Lung (tissue), 12 donors: ENCODE data around the gene TCF19. TPM values are rescaled to one million over a fixed set of nuclear protein-coding genes. Genes with fewer than 3 reads are reported as not detected.

Experiments used
- ATAC-seq: fragments of 200-7000 bp; cut with Tn5 transposase; one replicate; pipeline ENCODE4 v1.9.1; 2020; ENCODE audit warnings: moderate number of reproducible peaks; ENCODE audit not compliant: insufficient read depth, low FRiP score
- DNase-seq, 3 donors: peaks; one replicate each; pipeline ENCODE4 v3.0.0-alpha.2; 2013 to 2017
- H3K27ac ChIP-seq, 2 donors: one replicate each; pipeline ENCODE4 v1.5.1; 2013; ENCODE audit warnings: mild to moderate bottlenecking in 2 of 2, moderate library complexity in 2 of 2, control low read depth in 1 of 2, inconsistent platforms in 1 of 2, low read depth in 1 of 2, low read length in 1 of 2
- H3K27me3 ChIP-seq, 3 donors: one replicate each; pipeline ENCODE4 v1.5.1; 2013; ENCODE audit warnings: low read length in 2 of 3; ENCODE audit not compliant: control insufficient read depth in 3 of 3, insufficient read depth in 3 of 3
- H3K36me3 ChIP-seq, 4 donors: one replicate each; pipeline ENCODE4 v1.5.1; 2013; ENCODE audit warnings: low read length in 4 of 4, mild to moderate bottlenecking in 1 of 4, moderate library complexity in 1 of 4; ENCODE audit not compliant: control insufficient read depth in 4 of 4, insufficient read depth in 4 of 4
- H3K4me1 ChIP-seq, 5 donors: one replicate each; pipeline ENCODE4 v1.5.1; 2013; ENCODE audit warnings: low read length in 5 of 5, mild to moderate bottlenecking in 2 of 5, moderate library complexity in 1 of 5; ENCODE audit not compliant: control insufficient read depth in 5 of 5, insufficient read depth in 5 of 5
- H3K4me3 ChIP-seq: one replicate; pipeline ENCODE4 v1.5.1; 2013; ENCODE audit warnings: mild to moderate bottlenecking, control low read depth, moderate library complexity
- H3K9ac ChIP-seq, 2 donors: one replicate each; pipeline ENCODE4 v1.5.1; 2013; ENCODE audit warnings: low read length in 2 of 2, control low read depth in 1 of 2; ENCODE audit not compliant: insufficient read depth in 1 of 2
- H3K9me3 ChIP-seq, 4 donors: one replicate each; pipeline ENCODE4 v1.5.1; 2013; ENCODE audit warnings: low read length in 3 of 4, mild to moderate bottlenecking in 1 of 4, moderate library complexity in 1 of 4; ENCODE audit not compliant: control insufficient read depth in 4 of 4, insufficient read depth in 3 of 4
- WGBS, 2 donors: extraction: QIAGEN DNeasy Blood & Tissue Kit; methylation state at CpG; one replicate each; pipeline ENCODE4 v1.1.7; 2013; 5-methylcytosine and 5-hydroxymethylcytosine counted together
- polyA plus RNA-seq, 2 donors: library from polyadenylated mRNA; stranded (reverse); fragments of 200-250 nt; gene quantifications; one replicate each; pipeline ENCODE4 v1.2.1, GENCODE V29; 2013
- total RNA-seq, 2 donors: library from RNA; depleted of rRNA in 1 of 2; stranded (reverse); fragments of >200 nt in 1 of 2; gene quantifications; one replicate each; pipeline ENCODE4 v1.2.1, GENCODE V29; 2014 to 2021
- TF ChIP-seq, protein P1 (sequence below): IDR thresholded peaks from 2 replicates; pipeline ENCODE4 v1.5.1; 2012; ENCODE audit warnings: mild to moderate bottlenecking; ENCODE audit errors: control extremely low read depth, extremely low read depth
- donor health status: control.
- donor health status: control.
- donor health status: Bipolar disorder and iron deficiency.
- donor health status: healthy.
- donor health status: DM: yes; HTN: yes; CAD: no.

The TCF19 gene
- total and polyA plus RNA-seq, 4 donors, result 4.1 to 9.4 (median 5.1) TPM

DNA sequence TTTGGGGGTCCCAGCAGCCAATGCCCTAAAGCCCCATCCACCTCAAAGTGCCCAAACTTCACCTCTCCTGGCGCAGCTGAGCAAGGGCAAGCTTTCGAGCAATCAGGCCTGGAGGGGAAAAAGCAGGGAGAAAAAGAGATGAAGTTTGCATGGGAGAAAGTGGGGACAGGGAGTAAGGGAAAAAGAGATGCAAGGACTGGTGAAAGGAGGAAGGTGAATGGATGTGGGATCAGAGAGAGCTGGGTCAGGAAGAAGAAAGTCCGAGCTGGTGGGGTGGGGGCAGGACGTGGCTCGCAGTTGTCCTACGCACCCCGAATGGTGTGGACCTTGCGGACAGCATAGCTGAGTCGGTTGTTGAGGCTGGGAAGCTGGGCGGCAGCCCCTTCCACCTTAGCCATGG, 13.0 kb upstream of the TCF19 start:
- TF ChIP-seq, protein P1, sequence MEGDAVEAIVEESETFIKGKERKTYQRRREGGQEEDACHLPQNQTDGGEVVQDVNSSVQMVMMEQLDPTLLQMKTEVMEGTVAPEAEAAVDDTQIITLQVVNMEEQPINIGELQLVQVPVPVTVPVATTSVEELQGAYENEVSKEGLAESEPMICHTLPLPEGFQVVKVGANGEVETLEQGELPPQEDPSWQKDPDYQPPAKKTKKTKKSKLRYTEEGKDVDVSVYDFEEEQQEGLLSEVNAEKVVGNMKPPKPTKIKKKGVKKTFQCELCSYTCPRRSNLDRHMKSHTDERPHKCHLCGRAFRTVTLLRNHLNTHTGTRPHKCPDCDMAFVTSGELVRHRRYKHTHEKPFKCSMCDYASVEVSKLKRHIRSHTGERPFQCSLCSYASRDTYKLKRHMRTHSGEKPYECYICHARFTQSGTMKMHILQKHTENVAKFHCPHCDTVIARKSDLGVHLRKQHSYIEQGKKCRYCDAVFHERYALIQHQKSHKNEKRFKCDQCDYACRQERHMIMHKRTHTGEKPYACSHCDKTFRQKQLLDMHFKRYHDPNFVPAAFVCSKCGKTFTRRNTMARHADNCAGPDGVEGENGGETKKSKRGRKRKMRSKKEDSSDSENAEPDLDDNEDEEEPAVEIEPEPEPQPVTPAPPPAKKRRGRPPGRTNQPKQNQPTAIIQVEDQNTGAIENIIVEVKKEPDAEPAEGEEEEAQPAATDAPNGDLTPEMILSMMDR, result no peak
- H3K9ac ChIP-seq, result no peak overlapping the region
- 95 to 98% methylated on average over 10 of the region's 10 CpGs for WGBS, 2 donors
- H3K4me1 ChIP-seq, result no peaks in the 10 kb centered on the region
- peaks cover 0 to 20% (median 7%) of the 10 kb centered on the region in 4 donors for H3K36me3 ChIP-seq
- no peak overlapping the region for H3K4me3 ChIP-seq
- ATAC-seq (no peak), DNase-seq (no peak)
- no peaks in the 10 kb centered on the region for H3K27me3 ChIP-seq
- H3K27ac ChIP-seq, result no peak overlapping the region
- no peaks in the 10 kb centered on the region for H3K9me3 ChIP-seq

- H3K4me3 ChIP-seq, result no peak overlapping the region
- no peaks in the 10 kb centered on the region for H3K4me1 ChIP-seq
- H3K9ac ChIP-seq, result no peak overlapping the region
- H3K27ac ChIP-seq, result no peak overlapping the region
- TF ChIP-seq, protein P1, result no peak
- H3K36me3 ChIP-seq, result peaks cover 0 to 11% (median 9%) of the 10 kb centered on the region in 4 donors
- DNase-seq, result no peak
- H3K9me3 ChIP-seq, result no peaks in the 10 kb centered on the region
- no peak for ATAC-seq
- WGBS, 2 donors, result 92 to 96% methylated on average over 6 of the region's 6 CpGs
- no peaks in the 10 kb centered on the region for H3K27me3 ChIP-seq
These were observed 8.5 kb upstream of the TCF19 start for GRCh38 chr6:31149827-31150447.

- WGBS, 2 donors, result 93 to 95% methylated on average over 7 of the region's 7 CpGs
- Histone ChIP-seq H3K27ac (no peak overlapping the region), H3K9me3 (no peaks in the 10 kb centered on the region), H3K27me3 (no peaks in the 10 kb centered on the region), H3K4me3 (no peak overlapping the region), H3K36me3 (peaks cover 0 to 17% (median 8%) of the 10 kb centered on the region in 4 donors), H3K9ac (no peak overlapping the region), H3K4me1 (peaks cover 0 to 8% (median 3%) of the 10 kb centered on the region in 5 donors)
- no peak for ATAC-seq
- TF ChIP-seq, protein P1, result no peak
- DNase-seq, result no peak
These were observed 5.6 kb upstream of the TCF19 start for GRCh38 chr6:31152781-31153180.

GRCh38 chr6:31154436-31154835, 4.0 kb upstream of the TCF19 start:
- H3K9me3 ChIP-seq, result no peaks in the 10 kb centered on the region
- no peak overlapping the region for H3K9ac ChIP-seq
- no peak overlapping the region for H3K27ac ChIP-seq
- no peaks in the 10 kb centered on the region for H3K27me3 ChIP-seq
- no peak for DNase-seq
- no peak for ATAC-seq
- H3K36me3 ChIP-seq, result peaks cover 0 to 17% (median 8%) of the 10 kb centered on the region in 4 donors
- TF ChIP-seq, protein P1, result no peak
- 89 to 97% methylated on average over 15 of the region's 15 CpGs for WGBS, 2 donors
- H3K4me1 ChIP-seq, result peaks cover 0 to 13% (median 5%) of the 10 kb centered on the region in 5 donors
- no peak overlapping the region for H3K4me3 ChIP-seq
